H9 (cell line): ENCODE data around the gene NCAM1. TPM values are rescaled to one million over a fixed set of nuclear protein-coding genes. Genes with fewer than 3 reads are reported as not detected.

Experiments used
- DNase-seq: peaks from one replicate; pipeline ENCODE4 v3.0.0-alpha.2; 2017
- H2AFZ ChIP-seq: one replicate; pipeline ENCODE4 v1.6.1; 2013; ENCODE audit warnings: mild to moderate bottlenecking, low read length, control low read depth, moderate library complexity
- H2AK5ac ChIP-seq: 2 replicates; pipeline ENCODE4 v1.6.1; 2013; ENCODE audit warnings: low read length, control low read depth, mixed read lengths; ENCODE audit not compliant: insufficient read length
- H2BK120ac ChIP-seq: one replicate; pipeline ENCODE4 v1.6.1; 2013; ENCODE audit warnings: low read depth, mild to moderate bottlenecking, low read length, control low read depth, inconsistent platforms; ENCODE audit not compliant: poor library complexity, severe bottlenecking
- H2BK12ac ChIP-seq: 2 replicates; pipeline ENCODE4 v1.6.1; 2013; ENCODE audit warnings: low read length, control low read depth, mixed read lengths, low read depth; ENCODE audit not compliant: insufficient read length
- H2BK15ac ChIP-seq: 2 replicates; pipeline ENCODE4 v1.6.1; 2013; ENCODE audit warnings: low read depth, low read length, control low read depth
- H2BK20ac ChIP-seq: one replicate; pipeline ENCODE4 v1.6.1; 2013; ENCODE audit warnings: low read depth, mild to moderate bottlenecking, low read length, control low read depth, inconsistent platforms; ENCODE audit not compliant: poor library complexity, severe bottlenecking
- H2BK5ac ChIP-seq: 2 replicates; pipeline ENCODE4 v1.6.1; 2013; ENCODE audit warnings: low read length, control low read depth, mixed read lengths; ENCODE audit not compliant: insufficient read length
- H3K14ac ChIP-seq: 2 replicates; pipeline ENCODE4 v1.6.1; 2013; ENCODE audit warnings: low read length, control low read depth; ENCODE audit not compliant: insufficient read depth
- H3K18ac ChIP-seq: 2 replicates; pipeline ENCODE4 v1.6.1; 2013; ENCODE audit warnings: low read depth, mild to moderate bottlenecking, mixed read lengths, low read length, control low read depth; ENCODE audit not compliant: insufficient read length
- H3K23ac ChIP-seq: 2 replicates; pipeline ENCODE4 v1.6.1; 2013; ENCODE audit warnings: low read length, control low read depth, mixed read lengths, low read depth; ENCODE audit not compliant: insufficient read length
- H3K23me2 ChIP-seq: 2 replicates; pipeline ENCODE4 v1.6.1; 2013; ENCODE audit warnings: low read depth, mild to moderate bottlenecking, mixed read lengths, low read length, control low read depth; ENCODE audit not compliant: insufficient read length, poor library complexity, severe bottlenecking
- H3K27ac ChIP-seq: 2 replicates; pipeline ENCODE4 v1.5.1; 2013; ENCODE audit warnings: low read length, control low read depth, mixed read lengths, low read depth; ENCODE audit not compliant: insufficient read length
- H3K27me3 ChIP-seq: 2 replicates; pipeline ENCODE4 v1.6.1; 2013; ENCODE audit warnings: low read length, control low read depth, inconsistent platforms; ENCODE audit not compliant: insufficient read depth
- H3K4ac ChIP-seq: 2 replicates; pipeline ENCODE4 v1.6.1; 2013; ENCODE audit warnings: low read depth, mild to moderate bottlenecking, control low read depth, inconsistent platforms, low read length, moderate library complexity
- H3K4me1 ChIP-seq: 2 replicates; pipeline ENCODE4 v1.6.1; 2013; ENCODE audit warnings: low read length, control low read depth, inconsistent platforms; ENCODE audit not compliant: insufficient read depth
- H3K4me2 ChIP-seq: 2 replicates; pipeline ENCODE4 v1.6.1; 2013; ENCODE audit warnings: low read length, control low read depth, mixed read lengths; ENCODE audit not compliant: insufficient read length, insufficient read depth
- H3K56ac ChIP-seq: 2 replicates; pipeline ENCODE4 v1.6.1; 2013; ENCODE audit warnings: low read depth, mild to moderate bottlenecking, mixed read lengths, low read length, control low read depth; ENCODE audit not compliant: insufficient read length
- H3K79me1 ChIP-seq: 2 replicates; pipeline ENCODE4 v1.6.1; 2013; ENCODE audit warnings: low read depth, mild to moderate bottlenecking, moderate library complexity, low read length, control low read depth, inconsistent platforms; ENCODE audit not compliant: insufficient read depth, poor library complexity, severe bottlenecking
- H3K79me2 ChIP-seq: 2 replicates; pipeline ENCODE4 v1.6.1; 2013; ENCODE audit warnings: low read length, control low read depth, inconsistent platforms; ENCODE audit not compliant: insufficient read depth
- H3K9ac ChIP-seq: 2 replicates; pipeline ENCODE4 v1.6.1; 2013; ENCODE audit warnings: low read length, control low read depth, mixed read lengths; ENCODE audit not compliant: insufficient read length; ENCODE audit errors: extremely low read depth
- H3K9me3 ChIP-seq: one replicate; pipeline ENCODE4 v1.6.1; 2013; ENCODE audit warnings: low read depth, low read length, inconsistent platforms; ENCODE audit not compliant: control insufficient read depth
- H3T11ph ChIP-seq: one replicate; pipeline ENCODE4 v1.6.1; 2013; ENCODE audit warnings: mild to moderate bottlenecking, low read length, control low read depth, inconsistent platforms
- H4K20me1 ChIP-seq: one replicate; pipeline ENCODE4 v1.6.1; 2013; ENCODE audit not compliant: control insufficient read depth, insufficient read length, insufficient read depth
- H4K5ac ChIP-seq: 2 replicates; pipeline ENCODE4 v1.6.1; 2013; ENCODE audit warnings: low read depth, mild to moderate bottlenecking, mixed read lengths, low read length, control low read depth; ENCODE audit not compliant: insufficient read length
- H4K8ac ChIP-seq: replicated peaks from 2 replicates; pipeline ENCODE4 v1.6.1; 2013; ENCODE audit warnings: low read length, control low read depth, mixed read lengths, low read depth; ENCODE audit not compliant: insufficient read length
- H4K91ac ChIP-seq: 2 replicates; pipeline ENCODE4 v1.6.1; 2013; ENCODE audit warnings: low read depth, mild to moderate bottlenecking, moderate library complexity, mixed read lengths, low read length, control low read depth; ENCODE audit not compliant: insufficient read length
- H3K27ac Mint-ChIP-seq, 3 experiments: 2 replicates in 2 of 3; 3 replicates in 1 of 3; pipeline ENCODE4 v1.8.0; 2020 to 2021; ENCODE audit warnings: mixed read lengths in 3 of 3, mild to moderate bottlenecking in 1 of 3, moderate library complexity in 1 of 3
- H3K27me3 Mint-ChIP-seq: 2 replicates; pipeline ENCODE4 v1.8.0; 2021; ENCODE audit warnings: low read depth, mild to moderate bottlenecking, moderate library complexity, mixed read lengths
- H3K36me3 Mint-ChIP-seq, 3 experiments: 2 replicates in 2 of 3; 3 replicates in 1 of 3; pipeline ENCODE4 v1.8.0; 2020 to 2021; ENCODE audit warnings: low read depth in 3 of 3, mixed read lengths in 3 of 3; ENCODE audit not compliant: insufficient read depth in 1 of 3
- H3K4me1 Mint-ChIP-seq, 2 experiments: 2 replicates each; pipeline ENCODE4 v1.8.0; 2020; ENCODE audit warnings: mixed read lengths in 2 of 2
- H3K4me3 Mint-ChIP-seq, 2 experiments: 2 replicates in 1 of 2; 3 replicates in 1 of 2; pipeline ENCODE4 v1.8.0; 2020 to 2021; ENCODE audit warnings: mild to moderate bottlenecking in 2 of 2, mixed read lengths in 2 of 2, moderate library complexity in 1 of 2
- H3K9me3 Mint-ChIP-seq, 2 experiments: 2 replicates in 1 of 2; 3 replicates in 1 of 2; pipeline ENCODE4 v1.8.0; 2020; ENCODE audit warnings: mild to moderate bottlenecking in 2 of 2, mixed read lengths in 2 of 2, moderate library complexity in 1 of 2
- WGBS: extraction: QIAGEN DNeasy Blood & Tissue Kit; methylation state at CpG from one replicate; pipeline ENCODE4 v1.1.7; 2013; ENCODE audit warnings: missing lambda C conversion rate, low lambda C conversion rate, mixed read lengths; ENCODE audit not compliant: insufficient read length; ENCODE audit errors: extremely low coverage; 5-methylcytosine and 5-hydroxymethylcytosine counted together
- total RNA-seq: library from RNA; stranded (reverse); gene quantifications from 2 replicates; pipeline ENCODE4 v1.2.1, GENCODE V29; 2021
- TF ChIP-seq, protein P1 (sequence below): fragments of 200-600 bp; sonication (generic); conservative IDR thresholded peaks from 3 replicates; pipeline ENCODE4 v1.8.0; 2021; ENCODE audit warnings: antibody characterized with exemption, mild to moderate bottlenecking

NCAM1 gene
- total RNA-seq, 1 experiment from 2014 or later, result 2.5 TPM

DNA sequence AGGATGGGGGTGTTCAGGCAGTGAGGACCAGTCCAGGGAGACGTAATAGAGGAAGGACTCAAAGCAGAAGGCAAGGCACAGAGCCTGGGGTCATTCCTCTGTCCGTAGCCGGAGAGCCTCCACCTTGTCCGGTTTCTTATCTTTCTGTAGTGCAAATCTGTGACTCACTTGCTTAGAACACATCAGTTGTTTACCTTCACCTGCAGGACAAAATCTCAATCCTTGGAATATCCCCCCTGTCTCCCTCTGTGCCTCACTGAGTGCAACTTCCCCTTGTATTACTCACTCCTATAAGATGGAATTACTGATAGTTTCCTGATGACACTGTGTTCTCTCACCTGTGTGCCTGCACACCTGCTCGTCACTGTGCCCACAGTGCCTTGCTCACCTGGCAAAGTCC lies 332.7 kb downstream of the NCAM1 start:
- Mint-ChIP-seq H3K36me3 (no peaks in the 10 kb centered on the region), H3K27me3 (no peaks in the 10 kb centered on the region; the same call in 1 of the 2 replicates), H3K4me3 (no peak overlapping the region), H3K4me1 (peaks cover 16 to 17% of the 10 kb centered on the region in 2 experiments), H3K27ac (no peak overlapping the region), H3K9me3 (no peaks in the 10 kb centered on the region)
- Histone ChIP-seq H4K5ac (no peak overlapping the region), H3K23me2 (no peaks in the 10 kb centered on the region), H3K4me2 (no peak overlapping the region), H3K27ac (no peak overlapping the region), H3K9me3 (no peaks in the 10 kb centered on the region), H3K56ac (no peak overlapping the region), H3K4me1 (peaks cover 8% of the 10 kb centered on the region; the same call in 1 of the 2 replicates), H4K91ac (no peak overlapping the region), H3K79me2 (no peaks in the 10 kb centered on the region), H3K9ac (no peak overlapping the region), H3T11ph (no peak overlapping the region), H2AFZ (no peak overlapping the region), H2BK20ac (no peak overlapping the region), H2BK12ac (no peak overlapping the region), H3K79me1 (no peaks in the 10 kb centered on the region), H4K8ac (no peak overlapping the region), H3K23ac (no peak overlapping the region), H3K18ac (no peak overlapping the region), H2BK120ac (no peak overlapping the region), H2BK15ac (no peak overlapping the region), H2AK5ac (no peak overlapping the region), H3K27me3 (no peaks in the 10 kb centered on the region), H4K20me1 (no peaks in the 10 kb centered on the region), H2BK5ac (no peak overlapping the region), H3K4ac (no peak overlapping the region), H3K14ac (no peak overlapping the region; the same call in 1 of the 2 replicates)
- no peak for DNase-seq
- WGBS, result no CpG with 5 or more reads among the region's 5 CpGs
- TF ChIP-seq, protein P1, sequence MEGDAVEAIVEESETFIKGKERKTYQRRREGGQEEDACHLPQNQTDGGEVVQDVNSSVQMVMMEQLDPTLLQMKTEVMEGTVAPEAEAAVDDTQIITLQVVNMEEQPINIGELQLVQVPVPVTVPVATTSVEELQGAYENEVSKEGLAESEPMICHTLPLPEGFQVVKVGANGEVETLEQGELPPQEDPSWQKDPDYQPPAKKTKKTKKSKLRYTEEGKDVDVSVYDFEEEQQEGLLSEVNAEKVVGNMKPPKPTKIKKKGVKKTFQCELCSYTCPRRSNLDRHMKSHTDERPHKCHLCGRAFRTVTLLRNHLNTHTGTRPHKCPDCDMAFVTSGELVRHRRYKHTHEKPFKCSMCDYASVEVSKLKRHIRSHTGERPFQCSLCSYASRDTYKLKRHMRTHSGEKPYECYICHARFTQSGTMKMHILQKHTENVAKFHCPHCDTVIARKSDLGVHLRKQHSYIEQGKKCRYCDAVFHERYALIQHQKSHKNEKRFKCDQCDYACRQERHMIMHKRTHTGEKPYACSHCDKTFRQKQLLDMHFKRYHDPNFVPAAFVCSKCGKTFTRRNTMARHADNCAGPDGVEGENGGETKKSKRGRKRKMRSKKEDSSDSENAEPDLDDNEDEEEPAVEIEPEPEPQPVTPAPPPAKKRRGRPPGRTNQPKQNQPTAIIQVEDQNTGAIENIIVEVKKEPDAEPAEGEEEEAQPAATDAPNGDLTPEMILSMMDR, result no peak
